ENCODE measurements around the gene CDHR2. TPM values are rescaled to one million over a fixed set of nuclear protein-coding genes. Genes with fewer than 3 reads are reported as not detected.

Gene CDHR2
- polyA plus RNA-seq, 1 experiment = not detected

DNA sequence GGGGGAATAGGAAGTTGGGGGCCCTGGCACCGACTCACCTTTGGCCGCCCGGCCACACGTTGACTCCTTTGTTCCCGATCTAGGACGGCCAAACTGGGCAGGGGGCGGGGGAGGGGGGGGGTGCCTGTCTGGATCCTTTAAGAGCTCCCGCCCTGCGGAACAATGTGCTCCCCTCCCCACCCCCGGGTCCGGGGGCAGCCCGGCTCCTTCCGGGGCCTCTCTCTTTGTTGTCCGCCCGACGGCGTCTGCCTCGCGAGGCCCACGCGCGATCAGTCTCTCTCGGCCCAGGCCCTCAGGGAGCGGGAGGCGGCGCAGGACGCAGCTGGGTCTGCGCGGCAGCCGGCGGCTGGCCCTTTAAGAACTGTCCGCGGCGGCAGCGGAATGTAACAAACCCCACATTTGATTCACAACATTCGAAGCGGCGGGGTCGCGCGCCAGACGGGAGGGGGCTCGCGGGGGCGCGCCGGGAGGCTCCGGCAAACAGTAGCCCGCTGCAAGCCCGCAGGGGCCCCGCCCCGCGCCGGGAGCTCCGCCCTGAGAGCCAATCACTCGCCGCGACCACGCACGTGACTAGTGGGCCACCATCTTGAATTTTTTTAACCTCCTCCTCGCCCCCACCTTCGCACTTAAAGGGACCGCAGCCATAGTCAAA is 12.1 kb upstream of the CDHR2 start, which contains the start of gene RNF44:
TSS of gene RNF44 (minus strand) at position 501 of the 652 bp plus-strand sequence. CDS start 4,930 bp downstream, outside the sequence.
- H3K4me3 ChIP-seq (ENCODE audit: low read depth, low read length) = peak within 1 kb of the TSS; percentile 99
- CTCF ChIA-PET = interaction anchor here (0.6 to 7.3 kb wide), 6 partner anchors 36 to 431 kb away, joined by 3 to 41 read pairs (median 4); partner anchors contain the start of gene FAF2
- H3K9me3 ChIP-seq (ENCODE audit: control insufficient read depth, insufficient read depth, low read length) = no peaks in the 10 kb centered on the region; the same call in 1 of the 2 replicates
- peak within 1 kb of the TSS; percentile 94 for H3K27ac ChIP-seq (ENCODE audit: low read depth, low read length)
- peak; percentile 94 for DNase-seq (ENCODE audit: low read depth, low spot score)
- TF ChIP-seq, protein P1, sequence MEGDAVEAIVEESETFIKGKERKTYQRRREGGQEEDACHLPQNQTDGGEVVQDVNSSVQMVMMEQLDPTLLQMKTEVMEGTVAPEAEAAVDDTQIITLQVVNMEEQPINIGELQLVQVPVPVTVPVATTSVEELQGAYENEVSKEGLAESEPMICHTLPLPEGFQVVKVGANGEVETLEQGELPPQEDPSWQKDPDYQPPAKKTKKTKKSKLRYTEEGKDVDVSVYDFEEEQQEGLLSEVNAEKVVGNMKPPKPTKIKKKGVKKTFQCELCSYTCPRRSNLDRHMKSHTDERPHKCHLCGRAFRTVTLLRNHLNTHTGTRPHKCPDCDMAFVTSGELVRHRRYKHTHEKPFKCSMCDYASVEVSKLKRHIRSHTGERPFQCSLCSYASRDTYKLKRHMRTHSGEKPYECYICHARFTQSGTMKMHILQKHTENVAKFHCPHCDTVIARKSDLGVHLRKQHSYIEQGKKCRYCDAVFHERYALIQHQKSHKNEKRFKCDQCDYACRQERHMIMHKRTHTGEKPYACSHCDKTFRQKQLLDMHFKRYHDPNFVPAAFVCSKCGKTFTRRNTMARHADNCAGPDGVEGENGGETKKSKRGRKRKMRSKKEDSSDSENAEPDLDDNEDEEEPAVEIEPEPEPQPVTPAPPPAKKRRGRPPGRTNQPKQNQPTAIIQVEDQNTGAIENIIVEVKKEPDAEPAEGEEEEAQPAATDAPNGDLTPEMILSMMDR (IDR thresholded peaks at IDR 0.05; ENCODE audit: low read depth, low read length) = no peak
- POLR2A ChIA-PET = interaction anchor here (0.6 to 2.3 kb wide), 17 partner anchors 10 to 1667 kb away, joined by 3 to 15 read pairs (median 4); partner anchors contain the start of genes CLTB, EIF4E1B, FAF2 and HNRNPAB
- no peaks in the 10 kb centered on the region for H3K27me3 ChIP-seq (ENCODE audit: control insufficient read depth, insufficient read depth, low read length)

DNA sequence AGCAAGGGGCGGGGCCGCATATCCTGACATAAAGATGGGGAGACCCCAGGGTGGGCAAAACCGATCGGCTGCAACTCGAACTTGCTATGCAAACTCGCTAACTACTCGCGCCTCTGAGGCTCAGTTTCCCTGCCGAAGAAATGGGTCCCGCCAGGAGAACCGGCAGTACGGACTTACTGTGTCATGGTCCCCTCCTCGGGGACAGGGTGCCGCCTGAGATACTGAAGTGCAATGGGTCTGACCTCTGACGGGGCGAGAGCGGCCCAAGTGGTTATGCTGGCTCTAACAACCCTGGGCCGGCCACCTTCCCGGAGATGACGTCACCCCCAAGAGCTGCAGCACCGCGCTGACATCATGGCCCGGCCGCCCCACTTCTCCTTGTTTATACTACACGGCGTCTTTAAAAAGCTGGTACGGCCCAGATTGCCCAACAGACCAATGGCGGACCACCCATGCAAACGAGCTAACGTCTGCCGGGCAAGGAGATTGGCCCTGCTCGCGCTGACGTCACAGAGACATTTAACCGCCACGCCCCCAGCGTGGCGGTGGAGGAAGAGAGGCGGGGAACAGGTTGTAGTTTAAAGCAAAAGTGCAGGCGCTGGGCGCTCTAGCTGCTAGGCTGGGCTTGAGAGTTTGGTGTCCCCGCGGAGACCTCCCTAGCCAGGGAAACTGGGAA is 11.4 kb upstream of the CDHR2 start:
- Histone ChIP-seq H3K27ac (ENCODE audit: low read depth, low read length) (peak overlapping the region; percentile 94), H3K4me3 (ENCODE audit: low read depth, low read length) (peak overlapping the region; percentile 99), H3K9me3 (ENCODE audit: control insufficient read depth, insufficient read depth, low read length) (no peaks in the 10 kb centered on the region; the same call in 1 of the 2 replicates), H3K27me3 (ENCODE audit: control insufficient read depth, insufficient read depth, low read length) (no peaks in the 10 kb centered on the region)
- ChIA-PET CTCF (interaction anchor here (0.6 to 7.3 kb wide), 8 partner anchors 36 to 430 kb away, joined by 3 to 41 read pairs (median 4); partner anchors contain the start of gene FAF2), POLR2A (interaction anchor here (0.6 to 2.3 kb wide), 14 partner anchors 9 to 814 kb away, joined by 3 to 15 read pairs (median 6); partner anchors contain the start of genes CLTB, FAF2 and NOP16)
- peak; percentile 99 for DNase-seq (ENCODE audit: low read depth, low spot score)
- TF ChIP-seq, protein P1 (IDR thresholded peaks at IDR 0.05; ENCODE audit: low read depth, low read length) = no peak

DNA sequence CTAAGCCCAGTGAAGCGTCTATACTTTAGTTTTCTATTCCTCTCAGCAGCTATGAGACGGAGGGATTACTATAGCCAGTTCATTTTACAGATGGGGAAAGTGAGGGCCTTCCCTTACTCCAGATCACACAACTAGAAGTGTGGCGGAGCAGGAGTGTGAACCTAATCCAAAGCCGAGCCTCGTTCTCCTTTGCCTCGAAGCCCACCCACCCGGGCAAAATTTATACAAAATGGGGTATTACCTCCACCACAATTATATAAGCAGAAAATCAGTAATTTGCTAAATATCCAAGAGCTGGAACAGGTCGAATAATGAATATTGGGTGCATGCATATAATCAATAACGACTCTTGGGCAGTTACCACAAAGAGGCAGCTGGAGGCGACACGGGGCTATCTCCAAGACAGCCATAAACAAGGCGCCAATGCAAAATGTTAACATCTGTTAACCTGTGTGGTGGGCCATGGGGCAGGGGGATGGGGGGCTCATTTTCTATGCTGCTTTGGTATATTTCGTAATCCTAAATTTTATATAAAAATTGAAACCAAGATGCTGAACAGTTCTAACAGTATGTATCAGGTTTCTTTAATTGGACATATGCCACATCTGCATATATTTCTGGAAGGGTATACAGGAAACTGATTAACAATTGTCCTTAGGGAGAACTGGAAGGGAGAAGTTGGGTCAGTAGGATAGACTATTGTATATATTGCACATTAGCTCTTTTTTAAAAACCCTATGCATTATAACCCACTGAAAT is 10.7 kb upstream of the CDHR2 start:
- no peaks in the 10 kb centered on the region for H3K27me3 ChIP-seq (ENCODE audit: control insufficient read depth, insufficient read depth, low read length)
- H3K27ac ChIP-seq (ENCODE audit: low read depth, low read length) = peak overlapping the region; percentile 31
- no peak for DNase-seq (ENCODE audit: low read depth, low spot score)
- ChIA-PET POLR2A (interaction anchor here (0.6 to 2.2 kb wide), 7 partner anchors 16 to 268 kb away, joined by 3 to 15 read pairs (median 7); partner anchors contain the start of genes CLTB and NOP16), CTCF (interaction anchor here (0.7 to 7.3 kb wide), 5 partner anchors 35 to 122 kb away, joined by 3 to 41 read pairs (median 6); partner anchors contain the start of gene FAF2)
- H3K9me3 ChIP-seq (ENCODE audit: control insufficient read depth, insufficient read depth, low read length) = no peaks in the 10 kb centered on the region; the same call in 1 of the 2 replicates
- H3K4me3 ChIP-seq (ENCODE audit: low read depth, low read length) = peak overlapping the region; percentile 56
- TF ChIP-seq, protein P1 (IDR thresholded peaks at IDR 0.05; ENCODE audit: low read depth, low read length) = no peak

DNA sequence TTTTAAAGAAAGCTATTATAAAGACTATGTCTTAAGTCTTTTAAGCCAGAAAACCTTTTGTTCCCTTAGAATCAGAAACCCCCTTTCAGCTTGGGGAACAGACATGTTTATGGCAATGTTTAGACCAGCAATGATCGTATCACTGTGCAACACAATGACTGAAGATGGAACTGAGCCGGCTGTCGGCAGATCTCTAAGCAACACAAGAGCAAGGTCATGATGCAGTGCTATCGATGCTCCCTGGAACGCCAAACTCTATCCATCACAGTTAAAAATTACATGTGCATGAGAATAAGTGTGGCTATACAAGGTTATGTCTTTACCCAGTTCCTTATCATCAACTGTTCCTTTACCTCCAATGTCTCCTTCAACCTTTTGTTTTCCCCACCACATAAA is 10.2 kb upstream of the CDHR2 start:
- Histone ChIP-seq H3K9me3 (ENCODE audit: control insufficient read depth, insufficient read depth, low read length) (no peaks in the 10 kb centered on the region; the same call in 1 of the 2 replicates), H3K27me3 (ENCODE audit: control insufficient read depth, insufficient read depth, low read length) (no peaks in the 10 kb centered on the region), H3K4me3 (ENCODE audit: low read depth, low read length) (no peak overlapping the region), H3K27ac (ENCODE audit: low read depth, low read length) (no peak overlapping the region)
- TF ChIP-seq, protein P1 (IDR thresholded peaks at IDR 0.05; ENCODE audit: low read depth, low read length) = no peak
- no peak for DNase-seq (ENCODE audit: low read depth, low spot score)
- CTCF ChIA-PET = interaction anchor here (1.0 to 7.3 kb wide), 4 partner anchors 34 to 121 kb away, joined by 3 to 41 read pairs (median 6); partner anchors contain the start of gene FAF2
- POLR2A ChIA-PET = no interaction called here
